K562 (cell line): ENCODE results near the gene IL1RN. TPM values are rescaled to one million over a fixed set of nuclear protein-coding genes. Genes with fewer than 3 reads are reported as not detected.

Experiments
- ATAC-seq: fragments of 200-7000 bp; cut with Tn5 transposase; 3 replicates; pipeline ENCODE4 v1.9.1; 2020; ENCODE audit warnings: moderate library complexity
- BruUV-seq: library from RNA; stranded (reverse); fragments of 400-500 nt; replicated peaks from 2 replicates; lab custom pipeline; 2021; lab: Mats Ljungman, UMichigan
- CTCF ChIA-PET: fragments of 300-600 bp; formaldehyde crosslinking; extraction: SDS; loops from one replicate; lab custom pipeline; 2021; ENCODE audit warnings: low intra/inter-chr PET ratio; lab: Yijun Ruan, JAX
- POLR2A ChIA-PET: fragments of 300-600, 350-650 bp; sonication (Branson Sonifier 250); formaldehyde crosslinking; extraction: SDS; loops from one replicate; lab custom pipeline; 2021; ENCODE audit warnings: antibody characterized with exemption, inconsistent platforms; lab: Yijun Ruan, JAX
- DNase-seq, 4 experiments: peaks; one replicate each; pipeline versions ENCODE4 v3.0.0 to v3.0.0-alpha.2; 2011 to 2018; ENCODE audit warnings: low spot score in 3 of 4, mixed read lengths in 3 of 4; ENCODE audit errors: extremely low read depth in 1 of 4
- FAIRE-seq: peaks from 2 replicates; lab custom pipeline; 2011; peaks lifted over from hg19 to GRCh38; lab: Jason Lieb, UNC
- H2AFZ ChIP-seq: 2 replicates; pipeline ENCODE4 v1.6.0; 2011; ENCODE audit warnings: low read depth, low read length, control low read depth, inconsistent platforms
- H3K27ac ChIP-seq: fragments of 200-600 bp; 3 replicates; pipeline ENCODE4 v1.8.0; 2011; ENCODE audit warnings: low read depth, mild to moderate bottlenecking, control low read depth, inconsistent platforms, low read length, moderate library complexity, mixed read lengths; ENCODE audit errors: extremely low read depth
- H3K27me3 ChIP-seq, 2 experiments: fragments of 300-600 bp in 1 of 2; 2 replicates in 1 of 2; 3 replicates in 1 of 2; pipeline versions ENCODE4 v1.6.0 to v1.8.0; 2011; ENCODE audit warnings: inconsistent platforms in 2 of 2, low read length in 2 of 2, mild to moderate bottlenecking in 1 of 2, mixed read lengths in 1 of 2, moderate library complexity in 1 of 2; ENCODE audit not compliant: control insufficient read depth in 2 of 2, insufficient read depth in 2 of 2
- H3K36me3 ChIP-seq: fragments of 300-600 bp; 3 replicates; pipeline ENCODE4 v1.8.0; 2011; ENCODE audit warnings: mild to moderate bottlenecking, low read length, inconsistent platforms; ENCODE audit not compliant: control insufficient read depth, insufficient read depth
- H3K4me1 ChIP-seq, 2 experiments: fragments of 200-600 bp in 1 of 2; replicated peaks in 1 of 2; 2 replicates in 1 of 2; 3 replicates in 1 of 2; pipeline versions ENCODE4 v1.5.1 to v1.8.0; 2011; ENCODE audit warnings: inconsistent platforms in 2 of 2, low read length in 2 of 2, mild to moderate bottlenecking in 1 of 2, mixed read lengths in 1 of 2, moderate library complexity in 1 of 2; ENCODE audit not compliant: control insufficient read depth in 2 of 2, insufficient read depth in 2 of 2
- H3K4me2 ChIP-seq: 2 replicates; pipeline ENCODE4 v1.6.1; 2011; ENCODE audit warnings: low read length, control low read depth, inconsistent platforms, mixed read lengths; ENCODE audit not compliant: insufficient read depth
- H3K4me3 ChIP-seq: fragments of 200-600 bp; sonication (generic), shearing (Covaris generic); 2 replicates; pipeline ENCODE4 v1.5.1; 2016; ENCODE audit warnings: control low read depth, inconsistent platforms
- H3K79me2 ChIP-seq: fragments of 200-600 bp; 3 replicates; pipeline ENCODE4 v1.8.0; 2011; ENCODE audit warnings: low read length, inconsistent platforms; ENCODE audit not compliant: control insufficient read depth, insufficient read depth
- H3K9ac ChIP-seq, 2 experiments: 2 replicates each; pipeline versions ENCODE4 v1.6.0 to v1.6.1; 2011; ENCODE audit warnings: low read depth in 2 of 2, low read length in 2 of 2, control low read depth in 1 of 2, inconsistent platforms in 1 of 2, mild to moderate bottlenecking in 1 of 2, mixed read lengths in 1 of 2; ENCODE audit not compliant: insufficient read depth in 1 of 2
- H3K9me1 ChIP-seq: one replicate; pipeline ENCODE4 v1.6.0; 2011; ENCODE audit warnings: inconsistent platforms, mild to moderate bottlenecking, low read length, moderate library complexity; ENCODE audit not compliant: control insufficient read depth, insufficient read depth
- H3K9me3 ChIP-seq: replicated peaks from 2 replicates; pipeline ENCODE4 v1.5.1; 2011; ENCODE audit warnings: low read depth, low read length, inconsistent platforms; ENCODE audit not compliant: control insufficient read depth, insufficient read depth
- H4K20me1 ChIP-seq: replicated peaks from 2 replicates; pipeline ENCODE4 v1.6.1; 2011; ENCODE audit warnings: low read length, inconsistent platforms, mixed read lengths; ENCODE audit not compliant: control insufficient read depth, insufficient read depth
- ARNT ChIP-seq, 2 experiments: fragments of 450-650 bp; IDR thresholded peaks; 2 replicates each; pipeline ENCODE4 v1.6.1; 2016; ENCODE audit warnings: mild to moderate bottlenecking in 1 of 2
- ATF6 ChIP-seq: sonication (generic); formaldehyde crosslinking; IDR thresholded peaks from 2 replicates; pipeline ENCODE4 v1.4.0; 2020; ENCODE audit warnings: mild to moderate bottlenecking, missing genetic modification reagents
- CHD2 ChIP-seq: IDR thresholded peaks from 2 replicates; pipeline ENCODE4 v1.6.1; 2011; ENCODE audit warnings: low read depth, low read length
- FOSL1 ChIP-seq: fragments of 200-800 bp; sonication (Bioruptor generic); conservative IDR thresholded peaks from 2 replicates; pipeline ENCODE4 v1.6.1; 2016; ENCODE audit warnings: missing genetic modification characterization, missing compliant biosample characterization
- ILK ChIP-seq: fragments of 450-650 bp; IDR thresholded peaks from 2 replicates; pipeline ENCODE4 v1.6.1; 2016; ENCODE audit warnings: missing genetic modification characterization, low read depth, mild to moderate bottlenecking, missing compliant biosample characterization, moderate library complexity, borderline replicate concordance
- MEF2A ChIP-seq: IDR thresholded peaks from 2 replicates; pipeline ENCODE4 v1.6.1; 2011; ENCODE audit warnings: low read depth, mild to moderate bottlenecking, low read length, moderate library complexity; ENCODE audit not compliant: control insufficient read depth
- NBN ChIP-seq: fragments of 450-650 bp; IDR thresholded peaks from 2 replicates; pipeline ENCODE4 v1.6.1; 2016; ENCODE audit warnings: low read depth, mild to moderate bottlenecking
- POLR2AphosphoS5 ChIP-seq: IDR thresholded peaks from 2 replicates; pipeline ENCODE4 v1.6.1; 2011; ENCODE audit warnings: mild to moderate bottlenecking, low read depth, low read length, moderate library complexity; ENCODE audit not compliant: control insufficient read depth, insufficient read depth
- RBM15 ChIP-seq: fragments of 200-400 bp; formaldehyde crosslinking; IDR thresholded peaks from 2 replicates; pipeline ENCODE4 v1.6.1; 2018; ENCODE audit warnings: mild to moderate bottlenecking, low read length, moderate library complexity; ENCODE audit not compliant: insufficient read depth
- ZBTB12 ChIP-seq: fragments of 250-450 bp; sonication (Bioruptor Pico); IDR thresholded peaks from 2 replicates; pipeline ENCODE4 v1.4.0; 2020
- ZBTB17 ChIP-seq: fragments of 450-650 bp; formaldehyde crosslinking; IDR thresholded peaks from 2 replicates; pipeline ENCODE4 v1.4.0; 2020; ENCODE audit warnings: mild to moderate bottlenecking
- ZNF140 ChIP-seq: fragments of 250-450 bp; sonication (Bioruptor Pico); IDR thresholded peaks from 2 replicates; pipeline ENCODE4 v1.8.0; 2021; ENCODE audit warnings: moderate library complexity, mild to moderate bottlenecking, inconsistent platforms
- ZNF212 ChIP-seq: fragments of 450-650 bp; formaldehyde crosslinking; IDR thresholded peaks from 2 replicates; pipeline ENCODE4 v1.4.0; 2020; ENCODE audit warnings: mild to moderate bottlenecking
- ZNF347 ChIP-seq: fragments of 450-650 bp; formaldehyde crosslinking; IDR thresholded peaks from 2 replicates; pipeline ENCODE4 v1.4.0; 2020; ENCODE audit warnings: low read depth, mild to moderate bottlenecking, moderate library complexity
- WGBS: fragments of 100-300 bp; shearing (Covaris generic); methylation state at CpG from one replicate; pipeline ENCODE4 v1.1.6; 2016; ENCODE audit warnings: low coverage, mixed read lengths; ENCODE audit not compliant: insufficient coverage; ENCODE audit errors: missing lambda C conversion rate; 5-methylcytosine and 5-hydroxymethylcytosine counted together
- in situ Hi-C: fragments of 300-500 bp; cut with MboI; formaldehyde crosslinking; loops from 4 replicates; pipeline ENCODE4 v1.15.0; 2018; ENCODE audit warnings: inconsistent platforms, mixed read lengths
- intact Hi-C: fragments of 100-400 bp; cut with micrococcal nuclease; formaldehyde crosslinking; loops from 2 replicates; pipeline ENCODE4 v1.14.2; 2022
- polyA plus RNA-seq, 8 experiments: library from polyadenylated mRNA; depleted of rRNA in 4 of 8; stranded (reverse) in 5 of 8; unstranded in 3 of 8; fragments of >200 nt; fragmentation: Nextera tagmentation in 2 of 8; fragmentation: Illumina TruSeq in 1 of 8; extraction: Ambion mirVana in 2 of 8; extraction: Trizol in 1 of 8; gene quantifications; 2 replicates each; pipeline versions ENCODE4 v1.2.1 to v1.2.3, GENCODE V29; 2011 to 2014; ENCODE audit warnings: inconsistent platforms in 1 of 8, missing spikeins in 1 of 8
- total RNA-seq, 7 experiments: library from RNA; depleted of rRNA in 6 of 7; stranded (reverse); fragments of >200 nt in 6 of 7; fragmentation: Illumina TruSeq in 2 of 7; extraction: Trizol in 2 of 7; gene quantifications; 2 replicates each; pipeline versions ENCODE4 v1.2.1 to v1.2.3, GENCODE V29; 2011 to 2021; ENCODE audit warnings: low replicate concordance in 1 of 7
- TF ChIP-seq, protein P1 (sequence below): fragments of 200-800 bp; sonication (Bioruptor generic); IDR thresholded peaks from 2 replicates; pipeline ENCODE4 v1.6.1; 2016; ENCODE audit warnings: missing genetic modification characterization, missing compliant biosample characterization

The IL1RN gene
- total and polyA plus RNA-seq, 9 of the 15 experiments (the other 6 are each of a cell fraction or from before 2014, with no cell fraction given), result 0.13 TPM; not detected in 8

- H4K20me1 ChIP-seq, result no peaks in the 10 kb centered on the region
- in situ Hi-C loops, result no loop called here
- WGBS, result 12% methylated on average over 4 of the region's 4 CpGs
- H3K36me3 ChIP-seq, result no peaks in the 10 kb centered on the region
- H3K79me2 ChIP-seq, result no peaks in the 10 kb centered on the region
- H3K4me3 ChIP-seq, result no peak overlapping the region
- POLR2A ChIA-PET, result interaction anchor here (0.6 to 1.9 kb wide), 3 partner anchors 14 to 44 kb away, joined by 3 to 7 read pairs (median 5); no protein-coding TSS in a partner anchor
- peaks cover 21 to 23% of the 10 kb centered on the region in 2 experiments for H3K27me3 ChIP-seq
- no peak overlapping the region for H3K27ac ChIP-seq
- no peaks in the 10 kb centered on the region for H3K9me3 ChIP-seq
- peaks cover 4 to 6% of the 10 kb centered on the region in 2 experiments; a peak in 4 of 5 replicates for H3K4me1 ChIP-seq
- intact Hi-C loops, result no loop called here
- DNase-seq, result no peak
- no peak overlapping the region for H2AFZ ChIP-seq
- H3K4me2 ChIP-seq, result no peak overlapping the region
- ATAC-seq, result no peak
- FAIRE-seq, result no peak
- CTCF ChIA-PET, result no interaction called here
- no peak overlapping the region for H3K9ac ChIP-seq
- peaks cover 3% of the 10 kb centered on the region for H3K9me1 ChIP-seq
- no TSS peak for BruUV-seq
- TF ChIP-seq ATF6 (CRISPR knock-in tag) (no peak), FOSL1 (tag) (no peak), NBN (no peak), ZNF347 (CRISPR knock-in tag) (no peak), ZNF140 (CRISPR knock-in tag) (no peak), ILK (tag) (no peak), CHD2 (no peak), RBM15 (no peak), ZNF212 (CRISPR knock-in tag) (no peak), ZBTB17 (CRISPR knock-in tag) (no peak), MEF2A (no peak), POLR2AphosphoS5 (no peak), ZBTB12 (no peak), ARNT (IDR thresholded peaks at IDR 0.05) (no peak)
- TF ChIP-seq, protein P1, sequence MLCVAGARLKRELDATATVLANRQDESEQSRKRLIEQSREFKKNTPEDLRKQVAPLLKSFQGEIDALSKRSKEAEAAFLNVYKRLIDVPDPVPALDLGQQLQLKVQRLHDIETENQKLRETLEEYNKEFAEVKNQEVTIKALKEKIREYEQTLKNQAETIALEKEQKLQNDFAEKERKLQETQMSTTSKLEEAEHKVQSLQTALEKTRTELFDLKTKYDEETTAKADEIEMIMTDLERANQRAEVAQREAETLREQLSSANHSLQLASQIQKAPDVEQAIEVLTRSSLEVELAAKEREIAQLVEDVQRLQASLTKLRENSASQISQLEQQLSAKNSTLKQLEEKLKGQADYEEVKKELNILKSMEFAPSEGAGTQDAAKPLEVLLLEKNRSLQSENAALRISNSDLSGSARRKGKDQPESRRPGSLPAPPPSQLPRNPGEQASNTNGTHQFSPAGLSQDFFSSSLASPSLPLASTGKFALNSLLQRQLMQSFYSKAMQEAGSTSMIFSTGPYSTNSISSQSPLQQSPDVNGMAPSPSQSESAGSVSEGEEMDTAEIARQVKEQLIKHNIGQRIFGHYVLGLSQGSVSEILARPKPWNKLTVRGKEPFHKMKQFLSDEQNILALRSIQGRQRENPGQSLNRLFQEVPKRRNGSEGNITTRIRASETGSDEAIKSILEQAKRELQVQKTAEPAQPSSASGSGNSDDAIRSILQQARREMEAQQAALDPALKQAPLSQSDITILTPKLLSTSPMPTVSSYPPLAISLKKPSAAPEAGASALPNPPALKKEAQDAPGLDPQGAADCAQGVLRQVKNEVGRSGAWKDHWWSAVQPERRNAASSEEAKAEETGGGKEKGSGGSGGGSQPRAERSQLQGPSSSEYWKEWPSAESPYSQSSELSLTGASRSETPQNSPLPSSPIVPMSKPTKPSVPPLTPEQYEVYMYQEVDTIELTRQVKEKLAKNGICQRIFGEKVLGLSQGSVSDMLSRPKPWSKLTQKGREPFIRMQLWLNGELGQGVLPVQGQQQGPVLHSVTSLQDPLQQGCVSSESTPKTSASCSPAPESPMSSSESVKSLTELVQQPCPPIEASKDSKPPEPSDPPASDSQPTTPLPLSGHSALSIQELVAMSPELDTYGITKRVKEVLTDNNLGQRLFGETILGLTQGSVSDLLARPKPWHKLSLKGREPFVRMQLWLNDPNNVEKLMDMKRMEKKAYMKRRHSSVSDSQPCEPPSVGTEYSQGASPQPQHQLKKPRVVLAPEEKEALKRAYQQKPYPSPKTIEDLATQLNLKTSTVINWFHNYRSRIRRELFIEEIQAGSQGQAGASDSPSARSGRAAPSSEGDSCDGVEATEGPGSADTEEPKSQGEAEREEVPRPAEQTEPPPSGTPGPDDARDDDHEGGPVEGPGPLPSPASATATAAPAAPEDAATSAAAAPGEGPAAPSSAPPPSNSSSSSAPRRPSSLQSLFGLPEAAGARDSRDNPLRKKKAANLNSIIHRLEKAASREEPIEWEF, result no peak
Measured at GRCh38 chr2:113122364-113122763, 5.0 kb upstream of the IL1RN start.
